IPS-18c (cell line): ENCODE data around the gene PPP1R13L.

Experiments used
- H3K4me3 ChIP-seq: 2 replicates; pipeline ENCODE4 v1.7.0; 2013; ENCODE audit warnings: low read depth, mild to moderate bottlenecking, low read length, moderate library complexity; ENCODE audit not compliant: insufficient read depth
- H3K9me3 ChIP-seq: one replicate; pipeline ENCODE4 v1.6.1; 2013; ENCODE audit warnings: mild to moderate bottlenecking, low read length, moderate library complexity; ENCODE audit not compliant: control insufficient read depth, insufficient read depth

PPP1R13L gene

GRCh38 chr19:45395821-45396617 lies 8.8 kb downstream of the PPP1R13L start:
- peak overlapping the region; percentile 28 for H3K4me3 ChIP-seq
- H3K9me3 ChIP-seq = no peaks in the 10 kb centered on the region

GRCh38 chr19:45391871-45392665 lies 12.8 kb downstream of the PPP1R13L start:
- H3K9me3 ChIP-seq = no peaks in the 10 kb centered on the region
- H3K4me3 ChIP-seq = no peak overlapping the region

GRCh38 chr19:45391346-45391745 lies 13.5 kb downstream of the PPP1R13L start:
- Histone ChIP-seq H3K4me3 (no peak overlapping the region), H3K9me3 (no peaks in the 10 kb centered on the region)

GRCh38 chr19:45385392-45386221 lies 19.3 kb downstream of the PPP1R13L start:
- no peak overlapping the region for H3K4me3 ChIP-seq
- H3K9me3 ChIP-seq = no peaks in the 10 kb centered on the region

GRCh38 chr19:45382426-45382825 lies 22.4 kb downstream of the PPP1R13L start:
- H3K4me3 ChIP-seq = no peak overlapping the region
- no peaks in the 10 kb centered on the region for H3K9me3 ChIP-seq

DNA sequence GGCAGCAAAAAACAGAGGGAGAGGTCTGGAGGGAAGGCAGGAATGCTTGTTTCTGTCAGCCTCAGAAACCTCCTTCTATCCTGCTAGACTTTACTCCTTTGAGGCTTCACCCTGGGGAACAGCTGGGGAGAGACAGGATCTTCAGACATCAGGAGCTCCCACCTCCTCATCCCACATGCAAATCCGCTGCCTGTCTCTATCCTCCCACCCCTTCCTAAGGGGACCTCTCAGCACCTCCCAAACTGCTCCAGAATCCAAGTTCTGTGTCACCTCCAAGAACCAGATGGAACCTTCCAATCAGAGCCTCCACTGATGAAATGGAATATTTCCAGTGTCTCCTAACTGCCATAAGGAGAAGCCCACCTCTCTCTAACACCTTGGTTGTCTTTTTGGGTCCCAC lies 24.8 kb downstream of the PPP1R13L start:
- no peak overlapping the region for H3K4me3 ChIP-seq
- H3K9me3 ChIP-seq = no peaks in the 10 kb centered on the region

GRCh38 chr19:45376045-45376724 lies 28.7 kb downstream of the PPP1R13L start:
- Histone ChIP-seq H3K4me3 (no peak overlapping the region), H3K9me3 (no peaks in the 10 kb centered on the region)

DNA sequence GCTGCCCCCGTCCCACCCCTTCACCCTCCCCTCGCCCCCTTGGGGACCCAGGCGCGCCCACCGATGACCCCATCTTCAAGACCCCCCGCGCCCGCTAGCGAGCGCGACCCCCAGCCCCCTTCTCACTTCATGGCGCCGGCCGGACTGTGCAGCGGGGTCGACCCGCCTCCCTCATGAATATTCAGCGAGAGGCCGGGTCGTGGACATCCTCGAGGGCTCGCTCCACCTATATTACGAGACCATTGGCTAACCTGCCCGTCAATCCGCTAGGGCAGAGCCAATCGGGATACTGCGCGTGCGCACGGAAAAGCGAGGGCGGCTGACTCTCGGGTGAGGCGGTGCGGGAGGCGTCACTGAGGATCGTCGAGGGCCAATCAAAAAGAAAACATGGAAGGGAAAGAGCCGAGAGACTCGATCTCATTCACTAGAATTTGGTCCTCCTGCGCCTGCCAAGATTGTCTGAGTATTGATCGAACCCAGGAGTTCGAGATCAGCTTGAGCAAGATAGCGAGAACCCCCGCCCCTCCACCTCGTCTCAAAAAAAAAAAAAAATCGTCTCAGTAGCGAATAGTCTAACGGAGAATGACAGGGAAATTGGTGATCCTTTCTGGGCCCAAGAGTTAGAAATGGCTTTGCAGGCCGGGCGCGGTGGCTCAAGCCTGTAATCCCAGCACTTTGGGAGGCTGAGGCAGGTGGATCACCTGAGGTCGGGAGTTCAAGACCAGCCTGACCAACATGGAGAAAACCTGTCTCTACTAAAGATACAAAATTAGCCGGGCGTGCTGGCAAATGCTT lies 34.3 kb downstream of the PPP1R13L start, which contains the start of gene ERCC2:
TSS of gene ERCC2 (minus strand) at position 164 of the 795 bp plus-strand sequence. CDS start at position 131, 33 bp downstream.
- Histone ChIP-seq H3K4me3 (peak within 1 kb of the TSS; percentile 90), H3K9me3 (no peaks in the 10 kb centered on the region)

GRCh38 chr19:45368737-45369340 lies 36.0 kb downstream of the PPP1R13L start:
- H3K9me3 ChIP-seq = no peaks in the 10 kb centered on the region
- H3K4me3 ChIP-seq = no peak overlapping the region; the same call in 1 of the 2 replicates

- Histone ChIP-seq H3K9me3 (no peaks in the 10 kb centered on the region), H3K4me3 (no peak overlapping the region)
Measured at GRCh38 chr19:45368127-45368526, 36.7 kb downstream of the PPP1R13L start.

GRCh38 chr19:45364696-45365095 lies 40.2 kb downstream of the PPP1R13L start:
- Histone ChIP-seq H3K4me3 (no peak overlapping the region), H3K9me3 (no peaks in the 10 kb centered on the region)

- H3K4me3 ChIP-seq = no peak overlapping the region
- H3K9me3 ChIP-seq = no peaks in the 10 kb centered on the region
Measured at GRCh38 chr19:45363861-45364459, 40.9 kb downstream of the PPP1R13L start.

- Histone ChIP-seq H3K4me3 (no peak overlapping the region), H3K9me3 (no peaks in the 10 kb centered on the region)
Measured at GRCh38 chr19:45362291-45362690, 42.6 kb downstream of the PPP1R13L start.

DNA sequence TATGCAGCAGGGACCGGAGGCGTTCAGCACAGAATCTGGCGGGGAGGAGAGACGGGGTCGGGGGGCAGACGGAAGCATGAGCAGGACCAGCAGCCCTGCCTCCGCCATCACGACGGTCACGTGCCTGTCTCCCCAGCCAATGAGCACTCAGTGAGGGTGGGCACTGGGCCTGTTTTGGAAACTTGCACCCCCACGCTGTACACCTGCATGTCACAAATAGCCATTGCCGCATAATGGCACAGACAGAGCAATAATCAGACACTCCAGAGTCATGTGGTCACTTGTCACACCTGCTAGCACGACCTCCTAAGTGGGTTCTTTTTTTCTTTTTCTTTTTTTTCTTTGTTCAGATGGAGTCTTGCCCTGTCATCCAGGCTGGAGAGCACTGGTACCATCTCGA lies 43.3 kb downstream of the PPP1R13L start:
- Histone ChIP-seq H3K4me3 (no peak overlapping the region), H3K9me3 (no peaks in the 10 kb centered on the region)

DNA sequence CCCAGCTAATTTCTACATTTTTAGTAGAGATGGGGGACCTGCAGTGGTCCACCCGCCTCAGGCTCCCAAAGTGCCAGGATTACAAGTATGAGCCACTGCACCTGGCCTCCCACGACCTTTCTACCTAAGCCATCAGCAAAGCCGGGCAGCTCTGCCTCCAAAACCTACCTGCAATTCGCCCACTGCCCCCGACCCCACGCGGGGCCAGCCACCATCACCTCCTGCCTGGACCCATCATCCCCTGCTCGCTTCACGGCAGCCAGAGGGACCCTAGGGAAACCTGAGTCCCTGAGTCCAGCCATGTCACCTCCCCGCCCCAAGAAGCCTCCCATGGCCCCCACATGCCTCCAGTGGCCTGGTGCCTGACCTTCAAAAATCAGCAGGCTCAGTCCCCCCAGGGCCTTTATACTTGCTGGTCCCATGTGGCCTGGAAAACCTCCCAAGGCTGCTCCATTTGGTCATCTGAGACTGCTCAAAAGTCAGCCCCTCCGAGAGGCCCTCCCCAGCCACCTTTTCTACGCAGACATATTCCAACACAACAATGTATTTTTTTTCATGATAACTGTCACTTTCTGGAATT lies 46.6 kb downstream of the PPP1R13L start:
- no peak overlapping the region for H3K4me3 ChIP-seq
- no peaks in the 10 kb centered on the region for H3K9me3 ChIP-seq
